Right lobe of liver (tissue), 4 donors: ENCODE data around the gene LPCAT1.

ENCODE experiments used
- CTCF ChIP-seq, 4 donors: fragments of 200-600 bp in 3 of 4; fragments of 450-650 bp in 1 of 4; IDR thresholded peaks; one replicate each; pipeline versions ENCODE4 v1.5.1 to v1.8.0; 2016 to 2022; ENCODE audit warnings: antibody characterized with exemption in 4 of 4, mild to moderate bottlenecking in 2 of 4
- POLR2A ChIP-seq: fragments of 450-650 bp; IDR thresholded peaks from one replicate; pipeline ENCODE4 v1.6.1; 2017; ENCODE audit warnings: antibody characterized with exemption, mild to moderate bottlenecking
- donor health status: DM: no; HTN: no; CAD: no.
- donor health status: DM: no; HTN: no; CAD: no.
- donor health status: DM: no; HTN: yes; CAD: no.

GRCh38 chr5:1521671-1522600, 1.8 kb downstream of the LPCAT1 start:
- no peak for TF ChIP-seq POLR2A
- TF ChIP-seq CTCF (IDR thresholded peaks at IDR 0.05) = no peak
